ENCODE results near the gene ADORA2B.

- TF ChIP-seq CTCF (IDR thresholded peaks at IDR 0.05) (no peak), EP300 (IDR thresholded peaks at IDR 0.05) (no peak)
Observed at GRCh38 chr17:16023881-16024280, 79.0 kb downstream of the ADORA2B start.
